Measurements from ENCODE around the gene DHTKD1.
"Not testable (repeated sequence)": the region's sequence is repeated elsewhere in the genome, so short reads cannot be mapped to it uniquely, and the experiment has no call there.

DHTKD1 gene

DNA sequence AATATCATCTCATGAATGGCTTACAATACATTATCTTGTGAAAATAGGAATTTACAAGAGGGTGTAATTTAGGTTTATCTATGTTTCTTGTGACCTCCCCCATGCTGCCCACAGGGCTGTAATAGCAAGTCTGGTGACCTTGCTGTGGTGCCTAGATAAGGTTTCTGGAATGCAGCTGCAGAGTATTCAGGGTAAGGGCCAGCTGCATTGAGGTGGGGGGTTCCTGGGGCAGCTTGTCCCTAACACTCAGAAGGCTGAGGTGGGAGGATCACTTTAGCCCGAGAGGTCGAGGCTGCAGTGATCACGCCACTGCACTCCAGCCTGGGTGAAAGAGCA, 5.3 kb upstream of the DHTKD1 start:
- DNase-seq = no peak

DNA sequence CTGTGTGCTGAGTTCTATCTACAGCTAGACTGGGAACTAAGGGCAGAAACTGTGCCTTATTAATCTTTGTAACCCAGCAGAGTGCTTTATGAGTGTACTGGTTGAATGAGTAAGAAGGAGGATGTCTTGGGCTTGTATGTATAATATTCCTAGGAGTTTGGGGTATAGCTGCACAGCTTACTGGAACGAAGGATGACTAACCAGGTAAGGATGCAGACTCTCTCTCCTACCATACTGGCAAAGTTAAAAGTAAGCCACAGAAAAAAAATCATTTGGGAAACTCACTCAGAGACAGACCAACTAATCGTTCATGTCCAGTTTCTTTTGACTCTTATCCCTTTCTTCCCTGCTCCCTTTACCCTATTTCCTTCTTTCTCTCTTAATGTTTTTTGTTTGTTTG, 1.4 kb upstream of the DHTKD1 start:
- peak; percentile 81 for DNase-seq

- not testable (repeated sequence) for DNase-seq
These were observed 2.7 kb downstream of the DHTKD1 start for GRCh38 chr10:12071441-12071840.

DNA sequence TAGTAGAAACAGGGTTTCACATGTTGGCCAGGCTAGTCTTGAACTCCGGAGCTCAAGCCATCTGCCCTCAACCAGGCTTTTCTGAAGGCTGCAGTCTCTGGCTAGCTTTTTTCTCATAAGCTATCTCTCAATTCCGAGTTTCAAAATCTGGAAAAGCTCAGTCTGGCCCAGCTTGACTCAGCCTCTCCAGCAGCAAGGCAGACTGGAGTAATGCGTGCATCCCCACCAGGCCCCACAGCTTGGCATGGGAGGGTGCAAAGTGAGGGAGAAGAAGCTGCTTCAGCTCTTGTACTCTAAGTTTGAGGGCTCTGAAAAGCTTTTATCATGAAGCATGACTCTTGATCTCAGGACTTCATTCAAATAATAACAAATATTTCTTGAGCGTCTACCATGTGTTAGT, 4.8 kb downstream of the DHTKD1 start:
- no peak for DNase-seq

DNA sequence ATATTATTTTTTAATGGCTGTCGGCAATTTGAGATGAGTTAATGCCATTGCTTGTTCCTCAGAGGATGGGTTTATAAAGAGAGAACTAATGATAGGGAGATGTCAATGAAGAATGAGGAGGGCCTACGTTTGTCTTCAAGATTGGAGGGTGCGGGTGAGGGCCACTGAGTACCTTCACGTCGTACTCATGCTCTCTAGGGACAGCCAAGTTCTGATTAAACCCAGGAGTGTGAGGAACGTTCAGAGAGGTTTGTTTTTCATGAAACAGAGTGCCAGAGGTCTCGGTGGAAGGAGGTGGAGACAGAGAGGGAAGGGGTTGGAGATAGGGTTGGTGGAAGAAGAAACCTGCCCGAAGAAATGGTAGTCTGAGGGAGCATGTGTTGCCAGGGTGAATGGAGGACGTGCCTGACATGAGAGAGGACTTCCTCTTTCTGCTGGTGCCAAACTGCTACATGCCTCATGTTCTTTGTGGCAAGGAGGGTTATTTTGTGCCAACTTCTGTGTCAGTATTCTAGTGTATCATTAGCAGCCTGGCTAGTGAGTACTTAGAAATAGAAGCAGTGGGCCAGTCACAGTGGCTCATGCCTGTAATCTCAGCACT, 8.9 kb downstream of the DHTKD1 start:
- DNase-seq = no peak

- no peak for DNase-seq
These were observed 12.7 kb downstream of the DHTKD1 start for GRCh38 chr10:12081470-12081869.

DNA sequence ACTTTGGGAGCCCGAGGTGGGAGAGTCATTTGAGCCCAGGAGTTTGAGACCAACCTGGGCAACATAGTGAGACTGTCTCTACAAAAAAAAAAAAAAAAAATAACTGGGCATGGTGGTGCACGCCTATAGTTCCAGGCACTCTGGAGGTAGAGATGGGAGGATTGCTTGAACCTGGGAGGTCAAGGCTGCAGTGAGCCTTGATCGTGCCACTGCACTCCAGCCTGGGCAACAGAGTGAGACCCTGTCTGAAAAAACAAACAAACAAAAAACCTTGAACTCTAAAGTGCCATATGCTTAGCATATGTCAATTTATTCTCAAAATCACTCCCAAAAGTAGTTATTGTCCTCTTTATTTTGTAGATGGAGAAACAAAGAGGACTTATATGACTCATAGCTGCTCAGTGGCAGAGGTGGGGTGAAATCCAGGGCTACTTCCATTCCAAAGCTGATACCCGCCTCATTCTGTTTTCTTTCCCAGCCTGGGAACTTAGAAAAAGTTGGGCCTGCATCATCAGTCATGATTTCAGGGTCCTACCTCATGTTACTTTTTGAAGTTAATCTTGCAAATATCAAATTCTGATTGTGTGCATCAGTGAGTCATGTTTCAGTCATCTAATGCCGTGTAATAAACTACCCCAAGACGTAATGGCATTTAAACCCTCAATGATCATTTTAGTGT, 13.3 kb downstream of the DHTKD1 start:
- DNase-seq = peak; percentile 36

DNA sequence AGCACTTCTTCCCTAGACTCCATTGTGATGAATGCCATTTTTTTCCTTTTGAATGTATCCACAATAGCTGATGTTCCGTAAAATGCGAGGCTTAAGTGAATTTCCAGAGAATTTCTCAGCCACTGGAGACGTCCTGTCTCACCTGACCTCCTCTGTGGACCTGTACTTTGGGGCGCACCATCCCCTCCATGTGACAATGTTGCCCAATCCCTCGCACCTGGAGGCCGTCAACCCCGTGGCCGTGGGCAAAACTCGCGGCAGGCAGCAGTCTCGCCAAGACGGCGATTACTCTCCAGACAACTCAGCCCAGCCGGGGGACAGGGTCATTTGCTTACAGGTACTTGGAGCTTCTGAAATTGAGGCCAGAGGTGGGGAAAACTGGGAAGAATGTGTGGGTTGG, 20.2 kb downstream of the DHTKD1 start:
- no peak for DNase-seq

DNA sequence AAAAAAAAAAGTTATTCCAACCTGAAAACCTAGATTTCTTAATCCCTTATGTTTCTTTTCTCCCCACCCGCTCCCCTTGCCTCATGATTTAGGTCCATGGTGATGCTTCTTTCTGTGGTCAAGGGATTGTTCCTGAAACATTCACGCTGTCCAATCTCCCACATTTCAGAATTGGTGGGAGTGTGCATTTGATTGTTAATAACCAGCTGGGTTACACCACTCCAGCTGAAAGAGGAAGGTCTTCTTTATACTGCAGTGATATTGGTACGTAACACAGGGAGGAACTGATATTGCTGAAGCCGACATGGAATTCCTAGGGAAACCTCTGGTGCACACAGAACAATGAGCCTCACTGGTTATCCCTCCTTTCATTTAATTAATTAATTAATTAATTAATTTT, 22.7 kb downstream of the DHTKD1 start:
- DNase-seq = no peak

DNA sequence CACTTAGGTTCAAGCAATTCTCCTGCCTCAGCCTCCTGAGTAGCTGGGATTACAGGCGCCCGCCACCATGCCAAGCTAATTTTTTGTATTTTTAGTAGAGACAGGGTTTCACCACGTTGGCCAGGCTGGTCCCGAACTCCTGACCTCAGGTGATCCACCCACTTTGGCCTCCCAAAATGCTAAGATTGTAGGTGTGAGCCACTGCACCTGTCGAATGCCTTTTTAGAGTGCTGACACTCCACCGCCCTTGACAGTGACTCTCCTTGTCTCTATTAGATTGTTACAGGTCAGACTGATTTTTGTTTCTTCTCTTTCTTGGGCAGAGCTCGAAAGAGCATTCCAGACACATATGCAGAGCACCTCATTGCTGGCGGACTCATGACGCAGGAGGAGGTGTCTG, 28.6 kb downstream of the DHTKD1 start:
- DNase-seq = not testable (repeated sequence)

DNA sequence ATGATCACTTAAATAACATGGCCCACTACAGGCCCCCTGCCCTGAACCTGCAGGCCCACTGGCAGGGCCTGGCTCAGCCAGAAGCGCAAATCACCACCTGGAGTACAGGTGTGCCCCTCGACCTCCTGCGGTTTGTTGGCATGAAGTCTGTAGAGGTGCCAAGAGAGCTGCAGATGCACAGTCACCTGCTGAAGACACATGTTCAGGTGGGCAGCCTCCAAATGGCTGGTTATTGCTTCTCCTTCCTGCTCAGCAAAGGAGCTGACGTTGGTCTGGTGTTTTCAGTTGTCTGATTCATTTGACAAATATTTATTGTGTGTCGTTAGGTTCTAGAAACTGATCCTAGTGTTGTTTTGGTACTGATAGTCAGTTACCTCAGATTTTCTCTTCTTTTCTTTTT, 29.0 kb downstream of the DHTKD1 start:
- DNase-seq = no peak

DNA sequence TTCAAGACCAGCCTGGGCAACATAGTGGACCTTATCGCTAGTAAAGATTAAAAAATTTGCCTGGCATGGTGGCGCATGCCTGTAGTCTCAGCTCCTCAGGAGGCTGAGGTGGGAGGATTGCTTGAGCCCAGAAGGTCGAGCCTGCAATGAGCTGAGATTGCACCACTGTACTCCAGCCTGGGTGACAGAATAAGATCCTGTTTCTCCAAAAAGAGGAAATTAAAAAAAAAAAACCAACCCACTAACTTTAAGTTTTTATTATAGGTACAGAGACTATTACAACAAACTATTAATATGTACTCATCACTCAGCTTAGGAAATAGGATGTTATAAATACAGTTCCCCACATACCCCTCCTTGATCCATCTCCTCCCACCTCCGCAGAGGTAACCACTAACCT, 30.2 kb downstream of the DHTKD1 start:
- no peak for DNase-seq

GRCh38 chr10:12103802-12104201, 35.0 kb downstream of the DHTKD1 start:
- DNase-seq = no peak

GRCh38 chr10:12107781-12108180, 39.0 kb downstream of the DHTKD1 start:
- DNase-seq = no peak

- DNase-seq = no peak
These were observed 40.5 kb downstream of the DHTKD1 start for GRCh38 chr10:12109286-12109685.

GRCh38 chr10:12111528-12111927, 42.8 kb downstream of the DHTKD1 start:
- DNase-seq = no peak

DNA sequence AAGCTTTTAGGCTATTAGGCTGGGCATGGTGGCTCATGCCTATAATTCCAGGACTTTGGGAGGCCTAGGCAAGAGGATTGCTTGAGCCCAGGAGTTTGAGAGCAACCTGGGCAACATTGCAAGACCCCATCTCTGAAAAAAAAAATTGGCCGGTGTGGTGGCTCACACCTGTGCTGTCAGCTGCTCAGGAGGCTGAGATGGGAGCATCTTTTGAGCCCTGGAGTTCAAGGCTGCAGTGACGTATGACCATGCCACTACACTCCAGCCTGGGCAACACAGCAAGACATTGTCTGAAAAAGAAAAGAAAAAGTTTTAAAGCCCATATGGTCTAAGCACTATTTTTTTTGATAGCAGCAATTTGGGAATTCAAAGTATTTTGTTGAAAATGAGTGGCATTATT, 44.9 kb downstream of the DHTKD1 start:
- no peak for DNase-seq

DNA sequence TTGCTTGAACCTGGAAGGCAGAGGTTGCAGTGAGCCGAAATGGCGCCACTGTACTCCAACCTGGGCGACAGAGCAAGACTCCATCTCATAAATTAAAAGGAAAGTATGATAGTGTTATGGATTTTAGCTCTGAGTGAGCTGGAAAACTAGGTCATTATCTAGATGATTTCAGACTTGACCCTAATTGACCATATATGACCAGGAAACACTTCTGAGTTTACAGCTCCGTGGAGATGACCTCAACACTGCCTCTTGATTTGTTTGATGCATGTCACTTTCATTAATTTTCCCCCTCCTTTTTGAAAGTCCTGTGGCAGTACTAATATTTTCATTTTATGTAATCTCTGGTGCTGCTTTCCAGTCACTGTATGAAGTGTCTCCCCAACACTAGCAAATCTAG, 52.9 kb downstream of the DHTKD1 start:
- DNase-seq = no peak

GRCh38 chr10:12129222-12130111, 60.7 kb downstream of the DHTKD1 start, which contains the start of gene SEC61A2:
TSS of gene SEC61A2 (plus strand) at chr10:12129677. CDS start at chr10:12129788, 111 bp downstream.
- DNase-seq = peak; percentile 91

GRCh38 chr10:12130237-12130872, 61.6 kb downstream of the DHTKD1 start:
- DNase-seq = peak; percentile 83

GRCh38 chr10:12135631-12136030, 66.9 kb downstream of the DHTKD1 start:
- no peak for DNase-seq

- DNase-seq = no peak
These were observed 71.3 kb downstream of the DHTKD1 start for GRCh38 chr10:12140038-12140437.

DNA sequence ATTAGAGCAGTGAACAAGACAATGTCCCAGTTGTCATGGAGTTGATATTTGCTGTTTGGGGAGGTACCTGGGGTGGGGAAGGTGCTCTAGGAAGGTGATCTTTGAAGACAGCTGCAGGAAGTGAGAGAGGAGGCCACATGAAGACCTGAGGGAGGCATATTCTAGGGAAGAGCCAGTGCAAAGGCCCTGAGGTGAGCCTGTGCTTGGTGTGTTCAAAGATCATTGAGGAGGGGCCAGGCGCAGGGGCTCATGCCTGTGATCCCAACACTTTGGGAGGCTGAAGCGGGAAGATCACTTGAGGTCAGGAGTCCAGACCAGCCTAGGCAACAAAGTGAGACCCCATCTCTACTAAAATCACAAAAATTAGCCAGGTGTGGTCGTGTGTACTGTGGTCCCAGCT, 75.8 kb downstream of the DHTKD1 start:
- no peak for DNase-seq
